ENCODE measurements around the gene SORL1-AS1.

The SORL1-AS1 gene

DNA sequence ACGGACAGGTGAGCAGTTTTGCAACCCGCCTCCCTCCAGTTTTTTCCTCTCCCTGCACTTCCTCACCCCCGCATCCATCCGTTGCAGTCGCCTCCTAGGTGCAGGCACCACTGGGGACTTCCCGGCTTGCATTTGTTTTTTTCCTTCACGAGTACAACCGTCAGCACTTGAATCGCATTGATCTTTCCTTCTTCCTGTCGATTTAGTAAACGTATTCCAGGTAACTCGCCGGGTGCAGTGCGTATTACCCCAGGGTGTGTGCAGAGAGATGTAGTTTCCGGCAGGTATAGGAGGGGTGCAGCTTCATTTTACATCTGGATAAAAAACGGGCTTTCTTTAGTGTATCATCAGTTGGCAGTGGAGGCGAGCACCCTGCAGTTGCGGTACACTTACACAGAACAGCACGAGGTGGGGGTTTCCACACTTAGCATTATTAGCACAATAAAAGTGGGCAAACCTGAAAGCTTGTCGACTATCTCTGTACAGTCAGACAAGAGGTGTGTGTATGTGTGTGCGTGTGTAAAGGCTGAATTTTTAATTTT, at the start of gene SORL1-AS1:
TSS of gene SORL1-AS1 (minus strand) at position 359 of the 542 bp plus-strand sequence.
- H3K36me3 Mint-ChIP-seq, result no peaks in the 10 kb centered on the region
- H3K4me3 Mint-ChIP-seq, result peak within 1 kb of the TSS; percentile 98
- H3K4me1 Mint-ChIP-seq, result peaks cover 43% of the 10 kb centered on the region
- peak within 1 kb of the TSS; percentile 94 for H3K27ac Mint-ChIP-seq
- H3K27me3 Mint-ChIP-seq, result peaks cover 10% of the 10 kb centered on the region
- DNase-seq (ENCODE audit: low spot score in 2 of 2) (peak; percentile 31), ATAC-seq (ENCODE audit: low read depth) (peak; percentile 71)
- no peaks in the 10 kb centered on the region for H3K9me3 Mint-ChIP-seq

DNA sequence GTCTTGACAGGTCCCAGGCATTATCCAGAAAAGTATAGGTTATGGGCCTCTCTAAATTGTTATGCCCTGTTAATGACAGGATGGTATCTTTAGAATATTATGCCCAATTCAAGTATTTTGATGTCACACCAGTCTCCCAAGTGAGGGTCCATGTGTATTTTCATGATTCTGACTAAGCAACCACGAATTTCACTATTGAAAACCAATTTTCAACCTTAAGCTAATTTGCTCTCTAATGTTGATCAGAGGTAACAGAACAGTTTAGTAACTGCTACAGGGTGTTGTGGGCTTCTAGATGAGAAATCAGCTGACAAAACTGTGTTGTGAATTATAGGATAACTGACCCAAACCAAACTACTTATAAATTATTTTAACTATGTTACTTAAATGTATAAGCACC, 48.0 kb upstream of the SORL1-AS1 start:
- no peak overlapping the region for H3K27ac Mint-ChIP-seq
- ATAC-seq (ENCODE audit: low read depth), result no peak
- peaks cover 20% of the 10 kb centered on the region for H3K36me3 Mint-ChIP-seq
- H3K4me1 Mint-ChIP-seq, result peaks cover 7% of the 10 kb centered on the region
- H3K4me3 Mint-ChIP-seq, result no peak overlapping the region
- H3K27me3 Mint-ChIP-seq, result peaks cover 2% of the 10 kb centered on the region
- H3K9me3 Mint-ChIP-seq, result peaks cover 7% of the 10 kb centered on the region
- DNase-seq (ENCODE audit: low spot score in 2 of 2), result no peak

DNA sequence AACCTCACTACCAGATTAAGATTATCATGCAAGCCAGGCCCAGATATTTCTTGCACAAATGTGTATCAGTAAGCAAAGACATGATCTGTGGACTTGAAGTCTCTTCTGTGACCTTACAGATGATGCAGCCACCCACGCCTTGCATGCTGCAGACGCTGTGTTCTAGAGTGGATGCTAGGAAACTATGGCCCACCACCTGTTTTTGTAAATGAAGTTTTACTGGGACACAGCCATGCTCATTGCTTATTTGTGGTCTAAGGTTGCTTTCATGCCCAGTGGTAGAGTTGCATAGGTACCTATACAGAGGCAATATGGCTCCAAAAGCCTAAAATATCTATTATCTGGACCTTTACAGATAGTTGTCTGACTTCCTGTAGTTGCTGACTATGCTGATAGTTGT, 47.5 kb upstream of the SORL1-AS1 start:
- ATAC-seq (ENCODE audit: low read depth), result no peak
- H3K27me3 Mint-ChIP-seq, result peaks cover 2% of the 10 kb centered on the region

DNA sequence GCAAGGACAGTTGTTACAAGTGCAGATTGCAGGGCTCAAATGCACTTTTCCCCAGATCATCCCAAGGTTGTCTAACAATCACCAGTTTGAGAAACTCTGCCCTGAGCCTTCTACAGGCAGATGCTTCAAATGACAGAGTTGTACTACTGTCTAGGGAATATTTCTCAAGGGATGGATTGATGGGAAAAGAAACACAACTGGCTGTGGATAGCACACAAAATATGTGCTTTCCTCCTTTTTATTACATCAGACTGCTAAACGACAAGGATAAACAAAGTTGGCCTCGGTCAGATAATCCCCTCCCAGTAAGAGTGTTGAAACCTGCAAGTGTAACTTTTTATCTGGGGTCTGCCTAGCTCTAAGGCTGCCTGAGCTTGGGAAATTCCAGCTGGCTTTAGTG, 46.6 kb upstream of the SORL1-AS1 start:
- ATAC-seq (ENCODE audit: low read depth) (no peak), DNase-seq (ENCODE audit: low spot score in 2 of 2) (no peak)
- peaks cover 19% of the 10 kb centered on the region for H3K4me1 Mint-ChIP-seq
- no peak overlapping the region for H3K4me3 Mint-ChIP-seq
- H3K9me3 Mint-ChIP-seq, result peaks cover 3% of the 10 kb centered on the region
- H3K27ac Mint-ChIP-seq, result no peak overlapping the region
- peaks cover 20% of the 10 kb centered on the region for H3K36me3 Mint-ChIP-seq
- H3K27me3 Mint-ChIP-seq, result peaks cover 2% of the 10 kb centered on the region

More for the DNA sequence above, 47.5 kb upstream of the SORL1-AS1 start:
- Mint-ChIP-seq H3K36me3 (peaks cover 20% of the 10 kb centered on the region), H3K4me3 (no peak overlapping the region), H3K4me1 (peaks cover 12% of the 10 kb centered on the region), H3K9me3 (peaks cover 5% of the 10 kb centered on the region), H3K27ac (no peak overlapping the region)
- no peak for DNase-seq (ENCODE audit: low spot score in 2 of 2)

DNA sequence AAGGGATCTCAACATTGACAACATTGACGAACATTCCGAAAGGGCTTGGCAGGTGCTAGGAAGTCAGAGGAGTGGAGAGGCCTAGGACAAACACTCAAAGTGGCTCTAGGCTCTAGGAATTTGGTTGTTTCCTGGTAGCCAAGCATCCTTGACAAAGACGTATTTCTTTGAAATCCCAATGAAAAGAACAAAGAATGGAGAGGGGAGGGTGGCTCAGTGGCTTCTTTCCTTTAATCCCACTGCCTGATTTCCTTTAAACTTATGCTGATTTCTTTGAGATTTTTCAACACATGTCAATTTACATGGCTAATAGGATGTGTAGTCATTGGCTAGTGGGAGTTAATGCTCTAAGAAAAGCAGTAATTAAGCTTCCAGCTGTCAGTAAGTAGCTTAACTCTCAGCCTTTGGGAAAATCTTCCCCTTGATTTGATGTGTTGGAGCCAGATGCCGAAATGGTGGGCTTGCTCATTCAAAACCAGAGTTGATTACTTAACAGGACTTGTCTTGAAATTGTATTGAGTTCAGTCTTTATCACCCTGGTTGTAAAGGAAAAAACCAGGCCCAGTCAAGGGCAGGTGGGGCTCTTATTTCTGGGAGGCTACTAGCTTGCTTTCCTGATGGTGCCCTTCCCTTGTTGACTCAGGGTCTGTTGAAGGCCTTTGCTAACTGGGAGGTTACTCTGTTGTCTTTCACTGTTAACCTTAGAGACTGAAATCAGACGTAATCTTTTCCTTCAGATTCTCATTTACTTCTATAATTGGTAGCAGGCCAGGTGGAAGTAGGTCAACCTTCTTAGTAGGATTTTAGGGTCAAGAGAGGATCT, 44.6 kb upstream of the SORL1-AS1 start:
- Mint-ChIP-seq H3K36me3 (peaks cover 18% of the 10 kb centered on the region), H3K9me3 (peaks cover 3% of the 10 kb centered on the region), H3K4me3 (no peak overlapping the region), H3K27ac (no peak overlapping the region), H3K27me3 (peaks cover 2% of the 10 kb centered on the region), H3K4me1 (peaks cover 28% of the 10 kb centered on the region)
- ATAC-seq (ENCODE audit: low read depth) (no peak), DNase-seq (ENCODE audit: low spot score in 2 of 2) (no peak)

DNA sequence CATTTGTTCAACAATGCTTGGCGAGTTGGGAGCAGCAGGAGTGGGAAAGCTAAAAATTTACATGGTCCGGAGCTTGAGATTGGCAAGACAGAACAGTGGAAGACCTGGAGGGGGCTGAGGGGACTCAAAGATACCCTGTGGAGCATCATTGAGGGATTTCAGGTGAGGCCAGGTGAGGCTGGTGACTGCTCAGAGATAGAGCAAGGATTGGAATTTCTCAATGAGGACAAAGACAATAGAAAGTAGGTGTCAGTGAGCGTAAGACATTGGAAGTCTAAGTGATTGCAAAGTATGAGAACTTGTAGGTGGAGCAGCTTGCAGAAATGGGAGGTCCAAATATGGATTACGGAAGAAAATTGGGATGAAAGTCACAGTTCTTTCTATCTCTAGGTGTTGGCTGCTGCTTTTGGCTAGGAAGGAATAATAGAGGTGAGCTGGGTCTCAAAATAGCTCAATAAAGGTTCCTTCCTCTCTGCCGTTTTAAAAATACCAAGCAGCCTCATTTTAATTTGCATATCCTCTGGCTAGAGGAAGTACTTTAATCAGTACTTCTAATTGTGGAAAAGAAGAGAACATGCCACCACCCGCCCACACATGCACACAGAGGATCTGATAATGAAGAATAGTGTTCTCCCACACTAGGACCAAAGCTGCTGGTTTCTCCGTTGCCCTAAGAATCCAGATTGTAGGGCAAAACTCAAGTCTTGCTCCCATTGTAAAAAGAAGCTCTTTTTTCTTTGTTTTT, 41.8 kb upstream of the SORL1-AS1 start:
- ATAC-seq (ENCODE audit: low read depth) (peak; percentile 99), DNase-seq (ENCODE audit: low spot score in 2 of 2) (peak in 1 of 2 donors; percentile 30)
- Mint-ChIP-seq H3K27ac (peak overlapping the region; percentile 67), H3K27me3 (peaks cover 7% of the 10 kb centered on the region), H3K9me3 (no peaks in the 10 kb centered on the region), H3K4me3 (peak overlapping the region; percentile 74), H3K36me3 (peaks cover 16% of the 10 kb centered on the region), H3K4me1 (peaks cover 32% of the 10 kb centered on the region)

DNA sequence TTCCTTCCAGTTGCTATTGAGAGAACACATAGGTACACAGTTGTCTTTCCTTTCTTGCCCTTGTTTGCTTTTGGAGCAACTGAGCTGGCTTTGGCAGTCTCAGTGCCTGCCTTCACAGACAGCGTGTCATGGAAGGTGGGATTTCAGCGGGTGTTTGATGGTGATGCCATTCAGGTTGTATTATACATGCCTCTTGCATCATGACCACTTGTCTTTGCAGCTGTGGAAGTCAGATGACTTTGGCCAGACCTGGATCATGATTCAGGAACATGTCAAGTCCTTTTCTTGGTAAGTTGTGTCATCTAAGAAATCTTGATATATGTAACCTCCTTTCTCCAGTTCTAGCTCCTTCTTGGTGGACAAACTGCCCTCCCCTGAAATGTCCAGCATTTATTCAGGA, 37.1 kb upstream of the SORL1-AS1 start:
- Mint-ChIP-seq H3K36me3 (peaks cover 10% of the 10 kb centered on the region), H3K9me3 (no peaks in the 10 kb centered on the region), H3K4me1 (peaks cover 28% of the 10 kb centered on the region), H3K27ac (no peak overlapping the region), H3K27me3 (peaks cover 6% of the 10 kb centered on the region), H3K4me3 (no peak overlapping the region)
- DNase-seq (ENCODE audit: low spot score in 2 of 2) (no peak), ATAC-seq (ENCODE audit: low read depth) (no peak)

DNA sequence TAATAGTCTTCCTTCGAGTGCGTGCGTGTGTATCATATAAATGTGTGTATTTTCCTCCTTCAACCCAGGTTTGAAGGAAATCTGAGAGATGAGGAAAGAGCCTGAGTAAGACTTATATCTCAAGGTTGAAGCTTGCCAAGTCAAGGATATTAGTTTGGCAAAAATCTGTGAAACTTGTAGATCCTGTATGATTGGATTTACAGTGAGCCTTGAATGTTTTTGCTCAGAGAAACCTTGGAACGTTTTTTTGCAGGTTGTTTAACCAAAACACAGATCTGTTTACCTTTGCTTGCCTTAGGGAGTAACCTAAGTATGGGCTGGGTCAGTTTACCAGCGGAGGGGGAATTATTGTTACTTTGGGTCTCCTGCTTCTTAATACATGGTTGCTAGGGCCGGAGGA, 35.9 kb upstream of the SORL1-AS1 start:
- Mint-ChIP-seq H3K9me3 (no peaks in the 10 kb centered on the region), H3K4me1 (peaks cover 27% of the 10 kb centered on the region), H3K27me3 (peaks cover 6% of the 10 kb centered on the region), H3K27ac (peak overlapping the region; percentile 39), H3K4me3 (no peak overlapping the region), H3K36me3 (peaks cover 17% of the 10 kb centered on the region)
- ATAC-seq (ENCODE audit: low read depth) (no peak), DNase-seq (ENCODE audit: low spot score in 2 of 2) (no peak)

DNA sequence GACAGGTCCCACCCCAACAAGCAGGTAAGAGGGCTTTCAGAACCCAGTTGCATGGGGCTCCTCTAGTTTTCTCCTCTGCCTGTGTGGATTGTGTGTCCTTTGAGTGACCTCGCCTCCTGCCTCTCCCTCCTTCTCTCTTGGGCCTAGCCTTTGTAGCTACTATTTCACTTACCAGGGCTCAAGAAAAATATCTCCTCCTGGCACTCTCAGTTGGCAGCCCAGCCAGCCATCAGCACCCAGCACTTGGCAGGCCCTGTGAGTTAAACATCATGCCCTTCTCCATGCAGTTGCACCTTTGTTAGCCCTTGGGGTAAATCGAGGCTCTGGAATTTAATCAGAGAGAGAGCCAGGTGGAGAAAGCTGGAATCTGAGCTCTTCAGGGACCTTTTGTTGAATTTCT, 35.4 kb upstream of the SORL1-AS1 start:
- H3K27me3 Mint-ChIP-seq, result peaks cover 6% of the 10 kb centered on the region
- DNase-seq (ENCODE audit: low spot score in 2 of 2) (no peak), ATAC-seq (ENCODE audit: low read depth) (no peak)
- no peaks in the 10 kb centered on the region for H3K9me3 Mint-ChIP-seq
- H3K4me3 Mint-ChIP-seq, result no peak overlapping the region
- H3K36me3 Mint-ChIP-seq, result peaks cover 17% of the 10 kb centered on the region
- H3K4me1 Mint-ChIP-seq, result peaks cover 27% of the 10 kb centered on the region
- H3K27ac Mint-ChIP-seq, result peak overlapping the region; percentile 39

DNA sequence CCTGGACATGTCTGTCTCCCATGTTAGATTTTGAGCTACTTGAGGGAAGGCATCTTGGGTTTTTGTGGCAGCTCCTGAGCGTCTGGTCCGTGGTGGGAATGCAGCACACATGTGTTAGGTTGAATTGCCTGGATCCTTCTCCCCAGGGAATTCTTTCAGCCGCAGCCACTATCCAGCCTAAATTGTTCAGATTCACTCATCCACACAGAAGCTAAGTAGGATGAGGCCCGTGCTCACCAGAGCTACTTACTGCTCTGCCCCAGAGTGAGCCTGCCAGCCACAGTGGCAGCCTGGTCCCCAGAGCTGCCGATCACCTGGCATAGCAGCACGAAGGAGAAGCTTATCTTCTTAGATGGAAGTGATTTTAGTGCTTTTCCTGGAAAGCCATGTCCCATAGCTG, 34.4 kb upstream of the SORL1-AS1 start:
- Mint-ChIP-seq H3K9me3 (no peaks in the 10 kb centered on the region), H3K27ac (no peak overlapping the region), H3K4me3 (no peak overlapping the region), H3K4me1 (peaks cover 34% of the 10 kb centered on the region), H3K27me3 (peaks cover 6% of the 10 kb centered on the region), H3K36me3 (peaks cover 17% of the 10 kb centered on the region)
- no peak for ATAC-seq (ENCODE audit: low read depth)
- DNase-seq (ENCODE audit: low spot score in 2 of 2), result no peak

DNA sequence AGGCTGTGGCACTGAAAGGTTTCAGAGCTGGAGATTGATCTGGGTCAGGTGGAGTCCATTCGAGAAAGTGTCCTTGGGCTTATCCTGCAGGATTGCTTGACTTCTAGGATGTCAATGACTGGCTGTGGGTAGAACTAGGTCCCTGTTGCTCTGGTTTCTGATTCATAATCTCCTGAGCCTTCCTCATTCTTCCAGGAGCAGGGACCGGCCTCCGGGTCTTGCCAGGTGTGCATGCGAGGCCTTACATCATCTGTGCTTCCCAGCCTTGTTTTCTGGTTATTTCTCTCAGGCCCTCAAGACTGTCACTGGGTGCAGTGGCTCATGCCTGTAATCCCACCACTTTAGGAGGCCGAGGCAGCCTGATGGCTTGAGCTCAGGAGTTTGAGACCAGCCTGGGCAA, 33.3 kb upstream of the SORL1-AS1 start:
- no peak for ATAC-seq (ENCODE audit: low read depth)
- no peaks in the 10 kb centered on the region for H3K9me3 Mint-ChIP-seq
- no peak overlapping the region for H3K27ac Mint-ChIP-seq
- peaks cover 17% of the 10 kb centered on the region for H3K36me3 Mint-ChIP-seq
- H3K4me3 Mint-ChIP-seq, result no peak overlapping the region
- H3K27me3 Mint-ChIP-seq, result peaks cover 6% of the 10 kb centered on the region
- peaks cover 41% of the 10 kb centered on the region for H3K4me1 Mint-ChIP-seq
- no peak for DNase-seq (ENCODE audit: low spot score in 2 of 2)

DNA sequence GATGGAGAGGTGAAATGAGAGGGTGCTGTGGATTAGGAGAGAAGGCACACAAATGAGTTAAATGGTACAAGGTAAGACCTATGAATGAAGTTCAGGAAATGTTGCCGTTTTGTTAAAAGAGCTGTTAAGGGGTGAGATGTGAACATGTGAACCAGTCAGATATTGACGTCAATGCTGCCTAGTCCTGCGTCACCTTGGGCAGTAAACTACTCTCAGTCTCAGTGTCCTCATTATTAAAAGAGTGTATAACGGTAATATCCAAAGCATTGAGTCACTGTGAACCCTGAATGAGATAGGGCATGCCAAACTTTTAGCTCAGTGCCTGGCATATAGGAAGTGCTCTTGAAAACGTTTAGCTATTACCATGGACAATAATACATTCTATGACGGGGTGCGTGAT, 32.4 kb upstream of the SORL1-AS1 start:
- Mint-ChIP-seq H3K27me3 (peaks cover 3% of the 10 kb centered on the region), H3K27ac (no peak overlapping the region), H3K9me3 (no peaks in the 10 kb centered on the region), H3K4me3 (no peak overlapping the region), H3K4me1 (peaks cover 39% of the 10 kb centered on the region), H3K36me3 (peaks cover 17% of the 10 kb centered on the region)
- no peak for DNase-seq (ENCODE audit: low spot score in 2 of 2)
- ATAC-seq (ENCODE audit: low read depth), result no peak

DNA sequence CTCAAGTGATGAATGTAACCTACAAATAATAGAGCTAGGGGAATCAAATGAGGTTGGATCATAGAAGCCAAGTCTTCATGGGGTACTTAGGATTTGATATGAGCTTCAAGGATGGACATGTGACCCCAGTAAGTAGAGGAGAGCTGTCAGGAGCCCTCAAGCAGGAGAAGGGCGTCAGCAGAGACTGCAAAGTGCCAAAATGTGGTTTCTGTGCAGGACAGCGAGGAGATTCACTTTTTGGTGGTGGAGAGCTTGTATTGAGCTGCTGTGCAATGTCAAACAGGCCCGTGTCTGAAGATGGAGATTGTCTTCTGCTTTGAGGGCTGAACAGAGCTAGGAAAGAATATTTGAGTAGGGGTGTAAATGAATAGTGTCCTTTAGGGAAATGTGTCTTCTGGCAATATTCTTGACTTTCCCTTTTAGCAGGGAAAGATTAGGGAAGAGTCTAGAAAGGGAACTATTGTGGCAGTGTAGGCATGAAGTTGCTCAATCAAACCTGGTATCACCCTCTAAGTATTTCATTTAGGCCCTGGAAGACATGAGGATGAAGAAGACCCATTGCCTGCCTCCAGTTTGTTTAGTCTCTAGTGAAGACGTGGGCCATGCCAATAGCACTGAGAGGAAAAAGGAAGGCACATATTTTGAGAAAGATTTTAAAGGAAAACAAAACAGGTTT, 31.2 kb upstream of the SORL1-AS1 start:
- Mint-ChIP-seq H3K4me3 (no peak overlapping the region), H3K27ac (no peak overlapping the region), H3K4me1 (peaks cover 36% of the 10 kb centered on the region)

More for the DNA sequence above, 31.2 kb upstream of the SORL1-AS1 start:
- Mint-ChIP-seq H3K27me3 (peaks cover 2% of the 10 kb centered on the region), H3K9me3 (no peaks in the 10 kb centered on the region), H3K36me3 (peaks cover 11% of the 10 kb centered on the region)
- DNase-seq (ENCODE audit: low spot score in 2 of 2) (no peak), ATAC-seq (ENCODE audit: low read depth) (no peak)

Data from memory B cell (primary cell).